Right cardiac atrium (tissue), 5 donors: ENCODE data around the gene USH1G. TPM values are rescaled to one million over a fixed set of nuclear protein-coding genes. Genes with fewer than 3 reads are reported as not detected.
"Not testable (repeated sequence)": the region's sequence is repeated elsewhere in the genome, so short reads cannot be mapped to it uniquely, and the experiment has no call there.

Experiments used
- ATAC-seq, 2 donors: fragments of 200-7000 bp; cut with Tn5 transposase; one replicate each; pipeline versions ENCODE4 v1.8.0 to v1.9.1; 2020; ENCODE audit warnings: moderate library complexity in 2 of 2, mild to moderate bottlenecking in 1 of 2
- DNase-seq, 3 donors: peaks; one replicate each; pipeline ENCODE4 v3.0.0-alpha.2; 2020
- H3K27ac ChIP-seq: one replicate; pipeline ENCODE4 v1.5.1; 2013; ENCODE audit warnings: mild to moderate bottlenecking, low read length, control low read depth, moderate library complexity
- H3K27me3 ChIP-seq: one replicate; pipeline ENCODE4 v1.6.1; 2013; ENCODE audit not compliant: control insufficient read depth, insufficient read depth
- H3K4me1 ChIP-seq: one replicate; pipeline ENCODE4 v1.6.1; 2013; ENCODE audit warnings: low read length; ENCODE audit not compliant: control insufficient read depth, insufficient read depth
- H3K4me3 ChIP-seq: one replicate; pipeline ENCODE4 v1.5.1; 2013; ENCODE audit warnings: low read length, control low read depth
- H3K9me3 ChIP-seq: one replicate; pipeline ENCODE4 v1.6.1; 2013; ENCODE audit warnings: low read length; ENCODE audit not compliant: control insufficient read depth
- WGBS: extraction: QIAGEN DNeasy Blood & Tissue Kit; methylation state at CpG from one replicate; pipeline ENCODE4 v1.1.7; 2013; 5-methylcytosine and 5-hydroxymethylcytosine counted together
- intact Hi-C, 4 donors: fragments of 100-400 bp; cut with DNase I; formaldehyde crosslinking; loops; one replicate each; pipeline versions ENCODE4 v1.11.0 to v1.14.0; 2022 to 2023
- polyA plus RNA-seq: library from polyadenylated mRNA; stranded (reverse); fragments of 200-250 nt; gene quantifications from one replicate; pipeline ENCODE4 v1.2.3, GENCODE V29; 2013
- total RNA-seq, 4 donors: library from RNA; stranded (reverse); fragmentation: NEBNext Ultra II Directional; extraction: Animal tissue kit (Norgen Biotek cat#: 25700); gene quantifications; one replicate each; pipeline ENCODE4 v1.2.1, GENCODE V29; 2021
- donor health status: healthy with polysubstance abuse.
- donor health status: DM: no; HTN: yes; CAD: no.
- donor health status: DM: no; HTN: no; CAD: no.
- donor health status: DM: no; HTN: yes; CAD: no; lungs with severe emphysema.
- donor health status: DM: yes; HTN: yes; CAD: no.

Gene USH1G
- total and polyA plus RNA-seq, 5 donors: 0.06 to 0.59 (median 0.23) TPM

- DNase-seq (peak in 1 of 3 donors; percentile 84), ATAC-seq (no peak)
- H3K9me3 ChIP-seq: no peaks in the 10 kb centered on the region
- H3K27me3 ChIP-seq: no peaks in the 10 kb centered on the region
- no peak overlapping the region for H3K4me3 ChIP-seq
- WGBS: 69% methylated on average over 3 of the region's 3 CpGs
- intact Hi-C loops: no loop called here
- H3K27ac ChIP-seq: no peak overlapping the region
- no peaks in the 10 kb centered on the region for H3K4me1 ChIP-seq
These were observed 52.5 kb downstream of the USH1G start for GRCh38 chr17:74870512-74870911.

- H3K9me3 ChIP-seq, H3K27me3 ChIP-seq, H3K27ac ChIP-seq, ATAC-seq, H3K4me1 ChIP-seq, intact Hi-C loops, H3K4me3 ChIP-seq: not testable (repeated sequence)
- peak in 1 of 3 donors; percentile 19 for DNase-seq
- WGBS: 93% methylated on average over 9 of the region's 9 CpGs
These were observed 53.0 kb downstream of the USH1G start for GRCh38 chr17:74870028-74870427.

GRCh38 chr17:74868908-74869255 is 54.2 kb downstream of the USH1G start:
- ATAC-seq (no peak), DNase-seq (no peak)
- Histone ChIP-seq H3K9me3 (no peaks in the 10 kb centered on the region), H3K27me3 (no peaks in the 10 kb centered on the region), H3K27ac (no peak overlapping the region), H3K4me1 (no peaks in the 10 kb centered on the region), H3K4me3 (no peak overlapping the region)
- WGBS: 90% methylated on average over 6 of the region's 6 CpGs
- intact Hi-C loops: no loop called here

GRCh38 chr17:74868251-74868907 is 54.7 kb downstream of the USH1G start:
- no peak overlapping the region for H3K27ac ChIP-seq
- H3K4me1 ChIP-seq: no peaks in the 10 kb centered on the region
- 42% methylated on average over 12 of the region's 12 CpGs for WGBS
- ATAC-seq (no peak), DNase-seq (no peak)
- H3K27me3 ChIP-seq: no peaks in the 10 kb centered on the region
- intact Hi-C loops: no loop called here
- no peaks in the 10 kb centered on the region for H3K9me3 ChIP-seq
- no peak overlapping the region for H3K4me3 ChIP-seq

- DNase-seq (no peak), ATAC-seq (no peak)
- Histone ChIP-seq H3K27me3 (no peaks in the 10 kb centered on the region), H3K9me3 (no peaks in the 10 kb centered on the region), H3K4me3 (no peak overlapping the region), H3K4me1 (peaks cover 4% of the 10 kb centered on the region), H3K27ac (no peak overlapping the region)
- intact Hi-C loops: no loop called here
- 77% methylated on average over 19 of the region's 19 CpGs for WGBS
These were observed 56.7 kb downstream of the USH1G start for GRCh38 chr17:74866198-74866835.

Other genes starting within 250 kb of the USH1G start
- under 1 TPM in 3 of 4 donors, not detected in 1; 0.25 to 0.62 (median 0.34) TPM for gene CD300LF, start 210.3 kb downstream of the USH1G start, total RNA-seq
- gene CD300LF, start 210.3 kb downstream of the USH1G start, polyA plus RNA-seq: 0.05 TPM
- 1 to 10 TPM; 1.1 to 3.4 (median 1.2) TPM for gene RAB37, start 186.0 kb downstream of the USH1G start, total RNA-seq
- 1.5 TPM for gene RAB37, start 186.0 kb downstream of the USH1G start, polyA plus RNA-seq
- gene NHERF1, start 174.6 kb downstream of the USH1G start, total RNA-seq: 10 to 100 TPM in 2 of 4 donors, 1 to 10 TPM in 2; 6.1 to 11.6 (median 9.7) TPM
- 7.2 TPM for gene NHERF1, start 174.6 kb downstream of the USH1G start, polyA plus RNA-seq
- gene NAT9, start 146.9 kb downstream of the USH1G start, total RNA-seq: 10 to 100 TPM; 21.7 to 31.1 (median 25.0) TPM
- gene NAT9, start 146.9 kb downstream of the USH1G start, polyA plus RNA-seq: 16.8 TPM
- gene GRIN2C, start 63.4 kb downstream of the USH1G start, total RNA-seq: 10 to 100 TPM; 30.4 to 62.8 (median 51.3) TPM
- gene GRIN2C, start 63.4 kb downstream of the USH1G start, polyA plus RNA-seq: 31.4 TPM
- 10 to 100 TPM in 1 of 4 donors, 1 to 10 TPM in 3; 4.9 to 10.5 (median 7.1) TPM for gene FDXR, start 50.3 kb downstream of the USH1G start, total RNA-seq
- 9.9 TPM for gene FDXR, start 50.3 kb downstream of the USH1G start, polyA plus RNA-seq
- not detected for gene FADS6, start 29.6 kb downstream of the USH1G start, total RNA-seq
- 0.05 TPM for gene FADS6, start 29.6 kb downstream of the USH1G start, polyA plus RNA-seq
- gene OTOP2, start 1.0 kb upstream of the USH1G start, total RNA-seq: not detected
- gene OTOP2, start 1.0 kb upstream of the USH1G start, polyA plus RNA-seq: not detected
- not detected for gene OTOP3, start 12.6 kb upstream of the USH1G start, total RNA-seq
- not detected for gene OTOP3, start 12.6 kb upstream of the USH1G start, polyA plus RNA-seq
- gene HID1, start 49.5 kb upstream of the USH1G start, total RNA-seq: 10 to 100 TPM in 2 of 4 donors, 1 to 10 TPM in 2; 6.5 to 11.9 (median 10.1) TPM
- gene HID1, start 49.5 kb upstream of the USH1G start, polyA plus RNA-seq: 12.0 TPM
- gene CDR2L, start 64.4 kb upstream of the USH1G start, total RNA-seq: 10 to 100 TPM; 11.0 to 17.5 (median 14.2) TPM
- 13.8 TPM for gene CDR2L, start 64.4 kb upstream of the USH1G start, polyA plus RNA-seq
- gene MRPL58, start 89.4 kb upstream of the USH1G start, total RNA-seq: 10 to 100 TPM; 35.1 to 44.6 (median 37.3) TPM
- 62.6 TPM for gene MRPL58, start 89.4 kb upstream of the USH1G start, polyA plus RNA-seq
- 100 to 1,000 TPM; 702 to 831 (median 748) TPM for gene ATP5PD, start 123.7 kb upstream of the USH1G start, total RNA-seq
- gene ATP5PD, start 123.7 kb upstream of the USH1G start, polyA plus RNA-seq: 2,009 TPM
- 10 to 100 TPM; 22.3 to 27.5 (median 23.1) TPM for gene KCTD2, start 124.0 kb upstream of the USH1G start, total RNA-seq
- gene KCTD2, start 124.0 kb upstream of the USH1G start, polyA plus RNA-seq: 22.8 TPM
- gene SLC16A5, start 164.7 kb upstream of the USH1G start, total RNA-seq: 10 to 100 TPM; 12.7 to 21.6 (median 18.5) TPM
- 12.7 TPM for gene SLC16A5, start 164.7 kb upstream of the USH1G start, polyA plus RNA-seq
- gene ARMC7, start 186.7 kb upstream of the USH1G start, total RNA-seq: 10 to 100 TPM in 1 of 4 donors, 1 to 10 TPM in 3; 9.4 to 10.9 (median 9.6) TPM
- gene ARMC7, start 186.7 kb upstream of the USH1G start, polyA plus RNA-seq: 7.7 TPM
- 10 to 100 TPM; 29.1 to 35.9 (median 33.3) TPM for gene NT5C, start 208.5 kb upstream of the USH1G start, total RNA-seq
- gene NT5C, start 208.5 kb upstream of the USH1G start, polyA plus RNA-seq: 37.5 TPM
- 10 to 100 TPM; 11.7 to 22.3 (median 17.9) TPM for gene JPT1, start 231.3 kb upstream of the USH1G start, total RNA-seq
- 40.5 TPM for gene JPT1, start 231.3 kb upstream of the USH1G start, polyA plus RNA-seq